ENCODE results near the gene RAB11FIP4. TPM values are rescaled to one million over a fixed set of nuclear protein-coding genes. Genes with fewer than 3 reads are reported as not detected.

RAB11FIP4 gene
- total RNA-seq, 1 experiment from 2014 or later = 54.9 TPM

DNA sequence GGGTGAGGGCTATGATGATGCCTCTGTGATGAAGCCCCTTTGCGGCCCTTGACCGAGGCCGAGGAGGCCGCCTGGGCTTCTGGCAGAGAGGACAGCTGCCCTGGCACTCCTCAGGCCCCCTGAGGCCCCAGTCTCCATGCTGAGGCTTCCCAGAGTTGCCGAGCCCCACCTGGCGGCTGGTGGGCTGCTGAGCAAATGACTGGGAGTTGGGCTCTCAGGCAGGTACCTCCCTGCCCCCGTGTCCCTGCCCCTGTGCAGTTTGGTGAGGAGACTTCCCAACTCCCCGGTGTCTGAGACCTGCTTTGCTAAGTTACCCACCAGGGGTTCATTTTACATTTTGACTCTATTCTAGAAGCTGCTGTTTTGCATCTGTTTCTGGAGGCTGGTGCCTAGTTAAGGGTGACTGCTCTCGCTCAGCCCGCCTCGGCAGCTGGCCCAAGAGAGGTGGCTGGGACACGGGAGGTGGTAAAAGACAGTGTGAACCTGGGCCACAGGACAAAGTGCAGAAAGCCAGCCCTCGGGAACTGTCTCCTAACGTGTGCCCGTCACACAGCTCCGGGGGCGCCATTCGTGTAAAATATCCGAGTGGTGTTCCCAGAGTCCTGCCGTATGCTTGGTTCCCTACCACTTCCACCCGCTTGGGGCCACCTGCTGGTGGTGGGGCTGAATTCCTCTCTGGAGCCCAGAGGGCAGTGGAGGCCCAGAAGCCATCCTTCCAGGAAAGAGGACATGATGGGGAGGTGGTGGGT lies 134.5 kb downstream of the RAB11FIP4 start:
- H3K4me3 Mint-ChIP-seq = no peak overlapping the region
- CTCF ChIA-PET = interaction anchor here (0.7 to 5.7 kb wide), 10 partner anchors 9 to 472 kb away, joined by 3 to 49 read pairs (median 6); no protein-coding TSS in a partner anchor
- POLR2A ChIA-PET = no interaction called here
- peaks cover 12% of the 10 kb centered on the region; the same call in 1 of the 2 replicates for H3K9me3 Mint-ChIP-seq
- ATAC-seq (peak; percentile 25), DNase-seq (ENCODE audit: low spot score) (peak; percentile 48)
- no peak overlapping the region for H3K27ac Mint-ChIP-seq
- TF ChIP-seq, protein P1, sequence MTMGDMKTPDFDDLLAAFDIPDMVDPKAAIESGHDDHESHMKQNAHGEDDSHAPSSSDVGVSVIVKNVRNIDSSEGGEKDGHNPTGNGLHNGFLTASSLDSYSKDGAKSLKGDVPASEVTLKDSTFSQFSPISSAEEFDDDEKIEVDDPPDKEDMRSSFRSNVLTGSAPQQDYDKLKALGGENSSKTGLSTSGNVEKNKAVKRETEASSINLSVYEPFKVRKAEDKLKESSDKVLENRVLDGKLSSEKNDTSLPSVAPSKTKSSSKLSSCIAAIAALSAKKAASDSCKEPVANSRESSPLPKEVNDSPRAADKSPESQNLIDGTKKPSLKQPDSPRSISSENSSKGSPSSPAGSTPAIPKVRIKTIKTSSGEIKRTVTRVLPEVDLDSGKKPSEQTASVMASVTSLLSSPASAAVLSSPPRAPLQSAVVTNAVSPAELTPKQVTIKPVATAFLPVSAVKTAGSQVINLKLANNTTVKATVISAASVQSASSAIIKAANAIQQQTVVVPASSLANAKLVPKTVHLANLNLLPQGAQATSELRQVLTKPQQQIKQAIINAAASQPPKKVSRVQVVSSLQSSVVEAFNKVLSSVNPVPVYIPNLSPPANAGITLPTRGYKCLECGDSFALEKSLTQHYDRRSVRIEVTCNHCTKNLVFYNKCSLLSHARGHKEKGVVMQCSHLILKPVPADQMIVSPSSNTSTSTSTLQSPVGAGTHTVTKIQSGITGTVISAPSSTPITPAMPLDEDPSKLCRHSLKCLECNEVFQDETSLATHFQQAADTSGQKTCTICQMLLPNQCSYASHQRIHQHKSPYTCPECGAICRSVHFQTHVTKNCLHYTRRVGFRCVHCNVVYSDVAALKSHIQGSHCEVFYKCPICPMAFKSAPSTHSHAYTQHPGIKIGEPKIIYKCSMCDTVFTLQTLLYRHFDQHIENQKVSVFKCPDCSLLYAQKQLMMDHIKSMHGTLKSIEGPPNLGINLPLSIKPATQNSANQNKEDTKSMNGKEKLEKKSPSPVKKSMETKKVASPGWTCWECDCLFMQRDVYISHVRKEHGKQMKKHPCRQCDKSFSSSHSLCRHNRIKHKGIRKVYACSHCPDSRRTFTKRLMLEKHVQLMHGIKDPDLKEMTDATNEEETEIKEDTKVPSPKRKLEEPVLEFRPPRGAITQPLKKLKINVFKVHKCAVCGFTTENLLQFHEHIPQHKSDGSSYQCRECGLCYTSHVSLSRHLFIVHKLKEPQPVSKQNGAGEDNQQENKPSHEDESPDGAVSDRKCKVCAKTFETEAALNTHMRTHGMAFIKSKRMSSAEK (CRISPR knock-in tag; IDR thresholded peaks at IDR 0.05; ENCODE audit: borderline replicate concordance) = no peak
- no peak for TF ChIP-seq ZNF416 (CRISPR knock-in tag; IDR thresholded peaks at IDR 0.05)
- TF ChIP-seq, protein P2, sequence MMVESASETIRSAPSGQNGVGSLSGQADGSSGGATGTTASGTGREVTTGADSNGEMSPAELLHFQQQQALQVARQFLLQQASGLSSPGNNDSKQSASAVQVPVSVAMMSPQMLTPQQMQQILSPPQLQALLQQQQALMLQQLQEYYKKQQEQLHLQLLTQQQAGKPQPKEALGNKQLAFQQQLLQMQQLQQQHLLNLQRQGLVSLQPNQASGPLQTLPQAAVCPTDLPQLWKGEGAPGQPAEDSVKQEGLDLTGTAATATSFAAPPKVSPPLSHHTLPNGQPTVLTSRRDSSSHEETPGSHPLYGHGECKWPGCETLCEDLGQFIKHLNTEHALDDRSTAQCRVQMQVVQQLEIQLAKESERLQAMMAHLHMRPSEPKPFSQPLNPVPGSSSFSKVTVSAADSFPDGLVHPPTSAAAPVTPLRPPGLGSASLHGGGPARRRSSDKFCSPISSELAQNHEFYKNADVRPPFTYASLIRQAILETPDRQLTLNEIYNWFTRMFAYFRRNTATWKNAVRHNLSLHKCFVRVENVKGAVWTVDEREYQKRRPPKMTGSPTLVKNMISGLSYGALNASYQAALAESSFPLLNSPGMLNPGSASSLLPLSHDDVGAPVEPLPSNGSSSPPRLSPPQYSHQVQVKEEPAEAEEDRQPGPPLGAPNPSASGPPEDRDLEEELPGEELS (CRISPR knock-in tag; IDR thresholded peaks at IDR 0.05) = no peak
- H3K27me3 Mint-ChIP-seq (ENCODE audit: low read depth) = no peaks in the 10 kb centered on the region
- H3K4me1 Mint-ChIP-seq = no peaks in the 10 kb centered on the region
- H3K36me3 Mint-ChIP-seq = peaks cover 37% of the 10 kb centered on the region

DNA sequence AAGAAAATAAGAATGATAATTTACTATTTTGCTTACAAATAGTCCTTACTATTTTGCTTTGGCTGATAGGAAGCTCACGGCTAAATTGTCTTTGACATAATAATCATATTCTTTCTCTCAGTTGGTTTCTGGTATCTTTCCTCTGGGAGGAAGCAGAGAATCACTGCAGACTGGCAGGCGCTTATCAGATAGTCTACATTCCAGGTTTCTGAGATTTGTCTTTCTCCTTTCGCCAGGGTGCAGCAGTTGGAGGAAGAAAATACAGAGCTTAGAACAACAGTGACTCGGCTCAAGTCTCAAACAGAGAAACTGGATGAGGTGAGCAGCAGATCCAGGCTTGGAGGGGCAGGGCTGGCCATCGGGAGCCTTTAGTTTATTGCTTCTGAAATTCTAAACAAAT lies 136.1 kb downstream of the RAB11FIP4 start:
- Mint-ChIP-seq H3K36me3 (peaks cover 36% of the 10 kb centered on the region), H3K27me3 (ENCODE audit: low read depth) (no peaks in the 10 kb centered on the region), H3K27ac (no peak overlapping the region), H3K4me1 (no peaks in the 10 kb centered on the region), H3K4me3 (no peak overlapping the region), H3K9me3 (peaks cover 12% of the 10 kb centered on the region; the same call in 1 of the 2 replicates)
- DNase-seq (ENCODE audit: low spot score) (no peak), ATAC-seq (no peak)
- POLR2A ChIA-PET = no interaction called here
- CTCF ChIA-PET = interaction anchor here (1.4 to 2.4 kb wide), 3 partner anchors 10 to 138 kb away, joined by 4 to 9 read pairs (median 8); no protein-coding TSS in a partner anchor
- no peak for TF ChIP-seq NFATC4 (CRISPR knock-in tag; IDR thresholded peaks at IDR 0.05)
- TF ChIP-seq ZBTB21 (CRISPR knock-in tag; IDR thresholded peaks at IDR 0.05; ENCODE audit: borderline replicate concordance) = no peak
- TF ChIP-seq ZNF423 (CRISPR knock-in tag; IDR thresholded peaks at IDR 0.05) = no peak
- no peak for TF ChIP-seq TEAD4 (CRISPR knock-in tag; IDR thresholded peaks at IDR 0.05)
- no peak for TF ChIP-seq ETV6 (CRISPR knock-in tag; IDR thresholded peaks at IDR 0.05)
- TF ChIP-seq, protein P3, sequence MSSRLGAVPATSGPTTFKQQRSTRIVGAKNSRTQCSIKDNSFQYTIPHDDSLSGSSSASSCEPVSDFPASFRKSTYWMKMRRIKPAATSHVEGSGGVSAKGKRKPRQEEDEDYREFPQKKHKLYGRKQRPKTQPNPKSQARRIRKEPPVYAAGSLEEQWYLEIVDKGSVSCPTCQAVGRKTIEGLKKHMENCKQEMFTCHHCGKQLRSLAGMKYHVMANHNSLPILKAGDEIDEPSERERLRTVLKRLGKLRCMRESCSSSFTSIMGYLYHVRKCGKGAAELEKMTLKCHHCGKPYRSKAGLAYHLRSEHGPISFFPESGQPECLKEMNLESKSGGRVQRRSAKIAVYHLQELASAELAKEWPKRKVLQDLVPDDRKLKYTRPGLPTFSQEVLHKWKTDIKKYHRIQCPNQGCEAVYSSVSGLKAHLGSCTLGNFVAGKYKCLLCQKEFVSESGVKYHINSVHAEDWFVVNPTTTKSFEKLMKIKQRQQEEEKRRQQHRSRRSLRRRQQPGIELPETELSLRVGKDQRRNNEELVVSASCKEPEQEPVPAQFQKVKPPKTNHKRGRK (CRISPR knock-in tag; IDR thresholded peaks at IDR 0.05; ENCODE audit: borderline replicate concordance) = no peak
- TF ChIP-seq, protein P4, sequence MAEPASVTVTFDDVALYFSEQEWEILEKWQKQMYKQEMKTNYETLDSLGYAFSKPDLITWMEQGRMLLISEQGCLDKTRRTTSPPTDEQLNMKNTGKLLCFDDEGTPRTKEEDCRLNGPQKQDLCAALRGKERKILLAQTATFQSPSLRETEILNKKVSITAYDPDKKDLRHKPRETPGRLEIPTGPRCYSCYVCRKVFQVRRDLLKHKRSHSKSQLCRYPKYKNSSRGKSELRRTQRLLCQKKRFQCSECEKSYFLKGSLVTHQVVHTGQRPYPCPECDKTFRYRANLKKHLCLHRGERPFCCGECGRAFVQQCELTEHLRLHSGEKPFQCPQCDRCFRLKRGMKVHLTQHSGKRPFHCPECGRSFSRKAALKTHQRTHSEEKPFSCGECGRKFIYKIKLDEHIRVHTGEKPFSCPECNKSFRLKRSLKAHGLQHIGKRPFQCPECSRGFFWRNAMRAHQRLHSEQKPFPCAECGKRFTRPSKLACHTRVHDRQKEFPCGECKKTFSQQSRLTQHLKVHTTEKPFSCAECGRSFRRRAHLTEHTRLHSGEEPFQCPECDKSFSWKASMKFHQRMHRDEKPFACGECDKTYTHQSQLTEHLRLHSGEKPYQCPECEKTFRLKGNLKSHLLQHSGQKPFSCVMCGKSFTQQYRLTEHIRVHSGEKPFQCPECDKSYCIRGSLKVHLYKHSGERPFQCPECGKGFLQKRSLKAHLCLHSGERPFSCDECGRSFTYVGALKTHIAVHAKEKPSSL (CRISPR knock-in tag; conservative IDR thresholded peaks at IDR 0.05) = no peak
- TF ChIP-seq, protein P5, sequence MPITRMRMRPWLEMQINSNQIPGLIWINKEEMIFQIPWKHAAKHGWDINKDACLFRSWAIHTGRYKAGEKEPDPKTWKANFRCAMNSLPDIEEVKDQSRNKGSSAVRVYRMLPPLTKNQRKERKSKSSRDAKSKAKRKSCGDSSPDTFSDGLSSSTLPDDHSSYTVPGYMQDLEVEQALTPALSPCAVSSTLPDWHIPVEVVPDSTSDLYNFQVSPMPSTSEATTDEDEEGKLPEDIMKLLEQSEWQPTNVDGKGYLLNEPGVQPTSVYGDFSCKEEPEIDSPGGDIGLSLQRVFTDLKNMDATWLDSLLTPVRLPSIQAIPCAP (CRISPR knock-in tag; IDR thresholded peaks at IDR 0.05) = no peak
- TF ChIP-seq, protein P6, sequence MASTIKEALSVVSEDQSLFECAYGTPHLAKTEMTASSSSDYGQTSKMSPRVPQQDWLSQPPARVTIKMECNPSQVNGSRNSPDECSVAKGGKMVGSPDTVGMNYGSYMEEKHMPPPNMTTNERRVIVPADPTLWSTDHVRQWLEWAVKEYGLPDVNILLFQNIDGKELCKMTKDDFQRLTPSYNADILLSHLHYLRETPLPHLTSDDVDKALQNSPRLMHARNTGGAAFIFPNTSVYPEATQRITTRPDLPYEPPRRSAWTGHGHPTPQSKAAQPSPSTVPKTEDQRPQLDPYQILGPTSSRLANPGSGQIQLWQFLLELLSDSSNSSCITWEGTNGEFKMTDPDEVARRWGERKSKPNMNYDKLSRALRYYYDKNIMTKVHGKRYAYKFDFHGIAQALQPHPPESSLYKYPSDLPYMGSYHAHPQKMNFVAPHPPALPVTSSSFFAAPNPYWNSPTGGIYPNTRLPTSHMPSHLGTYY (CRISPR knock-in tag; IDR thresholded peaks at IDR 0.05) = no peak
- no peak for TF ChIP-seq OVOL2 (CRISPR knock-in tag; IDR thresholded peaks at IDR 0.05; ENCODE audit: borderline replicate concordance)
- no peak for TF ChIP-seq NFE2L1 (CRISPR knock-in tag; IDR thresholded peaks at IDR 0.05)
- TF ChIP-seq, protein P7, sequence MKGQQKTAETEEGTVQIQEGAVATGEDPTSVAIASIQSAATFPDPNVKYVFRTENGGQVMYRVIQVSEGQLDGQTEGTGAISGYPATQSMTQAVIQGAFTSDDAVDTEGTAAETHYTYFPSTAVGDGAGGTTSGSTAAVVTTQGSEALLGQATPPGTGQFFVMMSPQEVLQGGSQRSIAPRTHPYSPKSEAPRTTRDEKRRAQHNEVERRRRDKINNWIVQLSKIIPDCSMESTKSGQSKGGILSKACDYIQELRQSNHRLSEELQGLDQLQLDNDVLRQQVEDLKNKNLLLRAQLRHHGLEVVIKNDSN (CRISPR knock-in tag; IDR thresholded peaks at IDR 0.05) = no peak
- no peak for TF ChIP-seq ZNF317 (CRISPR knock-in tag; IDR thresholded peaks at IDR 0.05; ENCODE audit: borderline replicate concordance, low read depth)

Measured in WTC11 (cell line).